A549 (cell line): ENCODE results near the gene IL1RAP.

Source experiments
- BHLHE40 ChIP-seq: IDR thresholded peaks from 2 replicates; pipeline ENCODE4 v1.6.1; 2012; ENCODE audit warnings: low read depth, low read length, inconsistent platforms
- KDM1A ChIP-seq: fragments of 200-600 bp; sonication (generic); IDR thresholded peaks from 2 replicates; pipeline ENCODE4 v1.6.1; 2016; ENCODE audit warnings: low read depth, mild to moderate bottlenecking
- NFE2L2 ChIP-seq: fragments of 150-350 bp; conservative IDR thresholded peaks from 2 replicates; pipeline ENCODE4 v1.6.1; 2014; ENCODE audit warnings: low read length
- POLR2A ChIP-seq: IDR thresholded peaks from 2 replicates; pipeline ENCODE4 v1.6.1; 2012; ENCODE audit warnings: mild to moderate bottlenecking, low read length
- SMC3 ChIP-seq: fragments of >200 bp; sonication (Bioruptor Twin); formaldehyde crosslinking; IDR thresholded peaks from 3 replicates; pipeline ENCODE4 v1.6.1; 2018; ENCODE audit warnings: inconsistent platforms

- TF ChIP-seq NFE2L2: no peak
- no peak for TF ChIP-seq KDM1A
- TF ChIP-seq BHLHE40: no peak
- no peak for TF ChIP-seq SMC3
- no peak for TF ChIP-seq POLR2A
Observed at GRCh38 chr3:190495796-190496195, 18.1 kb upstream of the IL1RAP start.
